ENCODE measurements around the gene CEMIP.

Gene CEMIP

DNA sequence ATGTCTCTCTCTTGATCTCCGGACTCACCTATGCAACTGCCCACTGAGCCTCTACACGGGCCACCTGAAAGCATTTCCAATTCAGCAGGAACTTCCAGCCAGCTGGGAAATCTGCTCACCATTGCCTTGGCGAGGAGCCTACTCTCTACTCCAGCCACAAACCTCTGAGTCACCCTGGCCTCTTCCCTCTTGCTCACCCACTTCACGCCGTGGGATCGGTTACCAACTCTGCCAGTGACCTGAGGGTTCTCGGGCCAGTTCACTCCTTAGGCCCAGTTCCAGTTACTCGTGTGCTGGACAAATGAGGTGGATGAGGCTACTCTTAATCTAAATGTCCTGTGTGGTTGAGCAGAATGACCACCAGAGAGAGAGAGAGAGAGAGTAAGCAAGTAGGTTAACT lies 70.1 kb downstream of the CEMIP start:
- DNase-seq (ENCODE audit: low read depth) = no peak

GRCh38 chr15:80850941-80851451 lies 71.8 kb downstream of the CEMIP start:
- no peak for DNase-seq (ENCODE audit: low read depth)

GRCh38 chr15:80852676-80853075 lies 73.5 kb downstream of the CEMIP start:
- DNase-seq (ENCODE audit: low read depth) = no peak

DNA sequence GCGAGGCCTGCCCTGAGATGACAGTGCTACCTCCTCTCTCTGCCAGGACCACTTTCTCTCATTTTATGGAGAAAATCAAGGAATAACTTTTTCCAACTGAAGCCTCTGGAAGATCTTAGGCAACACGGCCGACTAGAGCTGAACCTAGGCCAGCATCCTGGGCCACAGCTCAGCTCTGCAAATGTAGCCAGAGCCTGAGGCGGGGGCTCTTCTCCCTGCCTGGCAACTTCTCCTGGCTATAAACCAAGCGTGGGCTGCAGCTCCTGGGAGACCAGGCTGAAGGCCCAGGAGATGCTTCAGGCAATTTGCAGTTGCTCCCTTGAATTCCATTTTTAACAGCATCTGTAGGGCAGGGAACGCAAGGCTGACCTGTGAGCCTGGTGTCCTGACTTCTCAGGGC lies 74.9 kb downstream of the CEMIP start:
- DNase-seq (ENCODE audit: low read depth) = no peak

DNA sequence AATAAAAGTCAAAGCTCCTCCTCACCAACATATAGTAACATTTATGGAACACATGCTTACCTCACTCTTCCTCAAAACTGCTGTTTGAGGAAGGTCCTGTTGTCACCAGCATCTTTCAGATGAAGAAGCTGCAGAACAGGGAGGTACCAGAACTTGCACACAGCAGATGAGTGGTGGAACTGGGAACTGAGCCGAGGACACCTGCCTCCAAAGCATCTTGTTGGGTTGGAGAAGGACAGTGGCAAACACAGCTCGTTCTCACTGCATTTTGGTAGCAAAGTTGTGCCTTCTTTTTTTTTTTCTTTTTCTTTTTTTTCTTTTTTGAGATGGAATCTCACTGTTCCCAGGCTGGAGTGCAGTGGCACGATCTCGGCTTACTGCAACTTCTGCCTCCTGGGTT lies 76.0 kb downstream of the CEMIP start:
- DNase-seq (ENCODE audit: low read depth) = no peak

- DNase-seq (ENCODE audit: low read depth) = no peak
Observed at GRCh38 chr15:80856400-80856799, 77.2 kb downstream of the CEMIP start.

GRCh38 chr15:80856809-80857377 lies 77.7 kb downstream of the CEMIP start:
- no peak for DNase-seq (ENCODE audit: low read depth)

GRCh38 chr15:80861731-80862170 lies 82.6 kb downstream of the CEMIP start:
- no peak for DNase-seq (ENCODE audit: low read depth)

GRCh38 chr15:80864666-80865065 lies 85.5 kb downstream of the CEMIP start:
- DNase-seq (ENCODE audit: low read depth) = no peak

DNA sequence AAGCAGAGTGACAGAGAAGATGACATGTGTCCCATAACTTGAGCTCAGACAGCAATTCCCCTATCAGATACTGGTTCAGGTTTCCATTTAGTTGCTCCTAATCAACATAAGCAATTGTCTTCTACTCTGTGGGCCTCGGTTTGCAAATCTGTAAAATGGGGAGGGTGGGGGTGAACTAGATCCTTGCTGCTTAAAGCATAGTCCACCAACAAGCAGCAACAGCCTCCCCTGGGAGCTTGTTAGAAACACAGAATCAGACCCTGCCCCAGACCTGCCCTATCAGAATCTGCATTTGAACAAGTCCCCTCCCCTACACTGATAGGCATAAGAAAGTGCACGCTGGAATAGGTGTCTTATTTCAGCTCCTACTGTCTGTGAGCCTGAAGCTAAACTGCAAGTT lies 87.8 kb downstream of the CEMIP start:
- no peak for DNase-seq (ENCODE audit: low read depth)

DNA sequence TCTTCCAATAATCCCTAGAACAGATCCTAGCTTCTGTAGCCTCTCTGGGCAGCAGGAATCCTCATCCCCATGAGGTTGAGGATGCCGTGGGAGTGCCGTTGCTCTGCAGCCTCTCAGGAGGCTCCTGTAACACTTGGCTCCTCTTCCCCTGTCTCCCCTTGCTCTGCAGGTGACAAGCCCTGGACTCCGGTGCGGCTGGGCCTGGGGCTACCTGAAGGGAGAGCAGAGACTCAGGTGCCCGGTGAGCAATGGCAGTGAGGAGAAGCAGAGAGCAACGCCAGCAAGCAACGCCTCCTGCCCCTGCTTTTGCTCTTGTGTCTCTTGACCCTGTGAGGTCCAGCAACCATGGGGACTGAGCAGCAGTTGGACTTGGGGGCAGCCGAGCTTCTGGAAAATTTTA lies 91.2 kb downstream of the CEMIP start:
- DNase-seq (ENCODE audit: low read depth) = no peak

- DNase-seq (ENCODE audit: low read depth) = no peak
Observed at GRCh38 chr15:80870893-80871292, 91.7 kb downstream of the CEMIP start.

DNA sequence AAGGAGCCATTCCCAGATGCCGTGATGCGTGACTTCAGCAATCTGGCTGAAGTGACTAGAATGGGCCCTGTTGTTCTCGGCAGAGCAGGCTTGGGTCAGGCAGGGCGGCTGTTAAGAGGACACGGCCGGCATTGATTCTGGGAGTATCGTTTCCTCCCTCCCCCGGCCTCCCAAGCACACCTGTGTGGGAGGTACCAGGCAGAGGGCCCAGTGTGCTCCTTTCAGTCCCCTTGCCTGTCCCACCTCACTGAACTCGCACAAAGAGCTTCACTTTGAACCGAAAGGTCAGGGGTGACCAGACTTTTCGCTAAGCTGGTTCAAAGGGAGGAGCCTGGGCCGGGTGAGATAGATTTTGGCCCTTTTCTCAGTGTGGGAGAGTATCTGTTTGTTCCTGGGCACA lies 92.7 kb downstream of the CEMIP start:
- DNase-seq (ENCODE audit: low read depth) = no peak

DNA sequence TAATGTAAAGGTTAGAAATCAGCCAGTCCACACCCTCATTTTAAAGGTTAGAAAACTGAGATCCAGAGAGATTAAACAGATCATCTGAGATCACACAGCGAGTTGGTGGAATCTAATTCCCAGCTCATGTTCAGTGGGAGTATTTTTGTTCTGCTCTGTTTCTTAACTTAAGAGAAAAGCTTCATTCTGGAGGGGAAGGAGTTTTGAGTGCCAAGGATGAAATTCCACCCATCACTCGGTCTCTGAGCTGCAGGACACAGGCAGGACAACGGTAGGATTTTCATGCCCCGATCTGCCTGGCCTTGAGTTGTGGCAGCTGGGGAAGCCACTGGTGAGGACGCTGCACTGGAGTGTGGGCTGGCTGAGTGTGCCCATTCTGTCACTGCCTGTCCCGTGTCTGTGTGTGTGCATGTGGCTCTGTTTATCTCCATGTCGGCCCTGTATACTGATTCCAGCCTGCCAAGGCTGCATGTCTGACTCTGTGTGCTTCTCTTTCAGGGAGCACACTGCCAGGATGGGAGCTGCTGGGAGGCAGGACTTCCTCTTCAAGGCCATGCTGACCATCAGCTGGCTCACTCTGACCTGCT lies 94.3 kb downstream of the CEMIP start:
- no peak for DNase-seq (ENCODE audit: low read depth)

DNA sequence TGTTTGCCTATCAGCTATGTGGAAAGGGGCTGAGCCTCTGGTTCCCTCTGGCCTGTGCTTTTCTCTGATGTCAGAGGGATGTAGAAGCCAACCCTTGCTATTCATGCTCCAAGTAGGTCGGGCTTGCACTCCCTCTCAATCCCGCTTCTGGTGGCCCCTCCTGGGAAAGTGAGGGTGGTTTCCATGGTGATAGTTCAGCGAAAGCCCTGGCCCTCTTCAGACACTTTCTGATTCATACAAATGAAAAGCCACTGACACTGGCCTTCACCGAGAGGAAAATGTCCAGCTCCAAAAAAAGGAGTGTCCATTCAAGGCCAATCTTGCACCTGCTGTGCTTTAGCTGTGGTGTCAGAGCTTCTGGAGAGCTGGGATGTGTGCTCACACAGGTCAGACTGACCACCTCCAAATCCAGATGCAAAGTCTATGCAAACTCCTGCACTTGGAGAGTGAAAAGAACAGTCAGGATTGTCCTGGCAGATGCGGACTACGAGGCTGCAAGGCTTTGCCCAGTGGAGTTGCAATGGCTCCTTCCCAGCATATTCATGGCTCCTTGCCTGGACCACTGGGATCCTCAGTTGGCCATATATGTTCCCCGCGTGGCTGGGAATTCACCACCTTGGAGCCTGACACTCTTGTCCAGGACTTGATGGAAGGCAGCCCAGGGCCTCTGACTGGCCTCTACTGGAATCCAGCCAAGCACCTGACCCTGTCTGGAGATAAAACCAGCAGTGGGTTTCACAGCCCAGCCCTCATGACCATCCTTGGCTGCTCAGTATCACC lies 96.6 kb downstream of the CEMIP start:
- DNase-seq (ENCODE audit: low read depth) = no peak

DNA sequence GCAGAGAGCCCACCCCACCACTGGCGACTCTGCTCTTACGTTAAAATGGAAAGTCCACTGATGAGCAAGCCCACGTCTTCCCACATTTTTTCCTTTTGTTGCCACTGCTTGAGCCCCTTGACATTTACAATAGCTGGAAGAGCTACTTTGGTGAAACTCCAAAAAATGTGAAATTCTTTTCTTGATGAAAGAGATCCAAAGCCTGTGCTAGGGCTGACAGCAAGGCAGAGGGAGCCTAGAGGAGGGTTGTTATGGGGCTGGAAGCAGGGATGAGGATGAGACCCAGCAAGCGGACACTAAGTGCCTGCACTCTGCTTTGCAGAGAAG lies 97.1 kb downstream of the CEMIP start:
- no peak for DNase-seq (ENCODE audit: low read depth)

- DNase-seq (ENCODE audit: low read depth) = no peak
Observed at GRCh38 chr15:80878242-80878866, 99.2 kb downstream of the CEMIP start.

GRCh38 chr15:80878867-80879250 lies 99.7 kb downstream of the CEMIP start:
- no peak for DNase-seq (ENCODE audit: low read depth)

DNA sequence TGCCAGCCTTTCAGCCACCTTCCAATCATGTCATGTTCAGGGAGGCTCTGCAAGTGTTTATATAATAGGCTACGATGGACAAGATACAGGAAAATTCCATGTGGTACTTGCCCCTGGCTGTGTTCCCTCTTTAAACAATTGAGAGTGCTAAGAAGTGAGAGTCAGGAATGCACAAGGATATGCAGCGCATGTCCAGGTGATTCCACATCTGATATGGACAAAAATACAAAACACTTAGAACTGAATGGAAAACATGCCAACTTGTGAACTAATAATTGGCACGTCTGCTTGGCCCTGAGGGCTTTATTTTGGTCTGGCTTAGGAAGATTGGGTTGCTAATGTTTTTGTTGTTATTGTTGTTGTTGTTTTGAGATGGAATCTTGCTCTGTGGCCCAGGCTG lies 100.9 kb downstream of the CEMIP start:
- no peak for DNase-seq (ENCODE audit: low read depth)

GRCh38 chr15:80883641-80884040 lies 104.5 kb downstream of the CEMIP start:
- no peak for DNase-seq (ENCODE audit: low read depth)

DNA sequence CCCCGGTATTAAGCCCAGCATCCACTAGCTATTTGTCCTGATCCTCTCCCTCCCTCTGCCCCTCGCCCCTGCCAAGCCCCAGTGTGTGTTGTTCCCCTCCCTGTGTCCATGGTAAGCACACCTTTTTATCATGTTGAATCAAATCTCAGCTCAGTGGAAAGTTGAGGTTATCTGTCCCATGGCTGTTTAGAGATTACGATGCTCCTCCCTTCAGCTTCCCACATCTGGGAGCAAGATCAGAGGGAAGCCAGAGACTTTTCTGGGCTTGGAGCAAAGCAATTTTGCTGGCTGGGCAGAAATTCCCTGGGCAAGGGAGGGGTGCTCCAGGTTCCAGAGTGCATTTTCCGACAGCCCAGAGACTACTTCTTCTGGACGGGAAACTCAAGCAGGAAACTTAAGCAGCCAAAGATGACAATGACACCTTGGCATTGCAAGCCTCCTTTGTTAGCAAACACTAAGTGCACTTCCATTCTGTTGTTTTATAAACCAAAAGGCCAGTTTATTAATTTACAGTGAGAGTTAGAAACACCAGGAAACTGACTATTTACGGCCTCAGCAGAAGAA lies 105.9 kb downstream of the CEMIP start:
- no peak for DNase-seq (ENCODE audit: low read depth)

GRCh38 chr15:80887148-80887547 lies 108.0 kb downstream of the CEMIP start:
- no peak for DNase-seq (ENCODE audit: low read depth)

DNA sequence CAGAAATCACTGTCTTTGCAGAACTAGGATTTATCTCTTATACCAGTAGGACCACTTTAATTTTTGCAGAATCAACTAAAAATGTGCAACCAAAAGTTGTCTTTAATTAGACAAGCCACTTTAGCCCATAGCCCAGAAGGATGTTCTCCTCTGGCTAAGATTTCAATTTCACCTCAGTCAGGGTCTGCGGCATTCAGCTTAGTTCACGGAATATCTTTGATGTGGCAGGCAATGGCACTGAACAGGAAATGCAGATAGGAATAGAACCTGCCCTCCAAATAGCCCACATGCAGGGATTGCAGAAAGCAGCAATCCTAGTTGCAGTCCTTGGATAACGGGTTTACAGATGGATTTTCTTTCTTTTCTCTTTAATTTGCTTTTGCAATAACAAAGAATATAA lies 109.7 kb downstream of the CEMIP start:
- no peak for DNase-seq (ENCODE audit: low read depth)
